ENCODE data around the gene AK4.
A peak's percentile ranks its signal among the peaks of the same experiment; 100 is the strongest.
"Not testable (repeated sequence)": the region's sequence is repeated elsewhere in the genome, so short reads cannot be mapped to it uniquely, and the experiment has no call there.

AK4 gene

DNA sequence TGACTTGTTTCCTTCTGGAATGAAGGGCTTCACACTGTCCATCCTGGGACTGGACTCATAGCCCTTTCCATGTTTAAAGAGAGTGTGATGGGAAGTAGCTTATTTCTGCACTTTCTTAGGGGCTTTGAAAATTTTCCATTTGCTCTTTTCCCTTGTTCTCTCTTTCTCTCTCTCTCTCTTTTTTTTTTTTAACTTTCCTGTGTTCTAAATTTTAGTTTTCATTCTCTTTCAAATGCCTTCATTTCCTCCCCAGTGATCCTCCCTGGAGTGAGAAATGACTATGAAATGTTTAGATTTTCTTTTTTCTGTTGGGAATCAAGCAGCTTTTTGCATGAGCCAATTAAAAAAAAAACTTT is 2.1 kb downstream of the AK4 start:
- FAIRE-seq: no peak
- no peak for DNase-seq (ENCODE audit: low spot score)

GRCh38 chr1:65150583-65151263 is 2.7 kb downstream of the AK4 start:
- FAIRE-seq (no peak), DNase-seq (ENCODE audit: low spot score) (no peak)

DNA sequence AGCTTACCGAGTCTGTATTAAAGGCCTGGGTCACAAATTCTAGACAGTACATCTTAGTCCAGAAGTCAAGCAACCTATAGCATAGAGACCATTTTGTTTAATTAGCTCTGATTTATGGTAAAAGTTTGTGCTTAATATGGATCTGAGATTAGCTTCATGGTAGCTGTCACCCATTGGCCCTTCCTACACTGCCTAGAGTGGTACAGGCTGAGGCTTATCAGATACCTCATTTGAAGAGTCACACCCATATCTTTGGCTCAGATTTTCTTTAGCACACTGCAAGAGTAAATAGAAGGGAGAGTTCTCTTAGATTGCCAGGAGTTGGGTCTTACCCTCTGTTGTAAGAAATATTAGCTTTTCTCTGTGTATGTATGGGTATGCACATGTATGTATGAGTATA is 3.6 kb downstream of the AK4 start:
- DNase-seq (ENCODE audit: low spot score) (no peak), FAIRE-seq (no peak)

DNA sequence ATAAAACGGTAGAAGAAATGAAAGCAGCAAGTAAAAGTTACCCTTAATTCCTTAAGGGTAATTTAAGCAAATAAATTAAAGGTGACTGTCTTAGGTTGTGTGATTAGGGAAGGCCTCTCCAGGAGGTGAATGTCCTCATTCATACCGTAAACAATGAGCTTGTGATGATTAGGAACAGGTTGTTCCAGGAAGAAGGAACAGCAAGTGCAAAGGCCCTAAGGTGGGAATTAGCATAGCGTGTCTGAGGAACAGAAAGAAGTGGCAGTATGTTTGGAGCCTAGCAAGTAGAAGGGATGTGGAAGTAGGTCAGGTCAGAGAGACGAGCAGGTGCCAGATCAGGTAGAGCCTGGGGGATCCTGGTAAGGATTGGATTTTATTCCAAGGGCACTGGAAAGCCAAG is 5.6 kb downstream of the AK4 start:
- DNase-seq (ENCODE audit: low spot score) (no peak), FAIRE-seq (no peak)

DNA sequence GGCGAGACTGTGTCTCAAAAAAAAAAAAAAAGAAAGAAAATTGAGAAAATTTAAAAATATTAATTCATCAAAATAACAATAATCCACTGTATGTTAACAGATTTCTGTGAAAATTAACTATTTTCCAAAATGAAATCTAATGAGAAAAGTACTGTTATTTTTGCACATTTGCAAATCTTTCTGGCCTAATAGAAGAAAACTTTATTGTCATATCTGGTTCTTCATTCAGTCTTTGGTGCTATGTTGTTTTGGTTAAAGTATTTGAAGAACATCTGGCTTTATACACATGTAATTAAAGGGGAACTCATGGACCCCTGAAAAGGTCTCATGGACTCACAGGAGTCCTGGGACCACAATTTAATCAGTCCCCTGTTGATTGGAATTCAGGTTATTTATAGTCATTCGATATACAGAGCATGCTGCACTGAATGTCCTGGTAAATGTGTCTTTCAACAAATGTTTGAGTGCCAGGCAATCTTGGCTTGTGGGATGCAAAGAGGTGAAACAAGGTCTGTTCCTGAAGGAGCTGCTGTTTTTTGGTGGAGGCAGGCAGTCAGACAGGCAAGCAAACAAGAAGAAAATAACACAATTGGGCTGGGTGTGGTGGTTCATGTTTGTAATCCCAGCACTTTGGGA is 9.0 kb downstream of the AK4 start:
- FAIRE-seq (no peak), DNase-seq (ENCODE audit: low spot score) (no peak)

- FAIRE-seq: no peak
- DNase-seq (ENCODE audit: low spot score): no peak
These were observed 9.5 kb downstream of the AK4 start for GRCh38 chr1:65157546-65157941.

GRCh38 chr1:65159291-65159688 is 11.3 kb downstream of the AK4 start:
- FAIRE-seq; DNase-seq (ENCODE audit: low spot score): not testable (repeated sequence)

GRCh38 chr1:65159801-65160523 is 12.0 kb downstream of the AK4 start:
- no peak for FAIRE-seq

DNA sequence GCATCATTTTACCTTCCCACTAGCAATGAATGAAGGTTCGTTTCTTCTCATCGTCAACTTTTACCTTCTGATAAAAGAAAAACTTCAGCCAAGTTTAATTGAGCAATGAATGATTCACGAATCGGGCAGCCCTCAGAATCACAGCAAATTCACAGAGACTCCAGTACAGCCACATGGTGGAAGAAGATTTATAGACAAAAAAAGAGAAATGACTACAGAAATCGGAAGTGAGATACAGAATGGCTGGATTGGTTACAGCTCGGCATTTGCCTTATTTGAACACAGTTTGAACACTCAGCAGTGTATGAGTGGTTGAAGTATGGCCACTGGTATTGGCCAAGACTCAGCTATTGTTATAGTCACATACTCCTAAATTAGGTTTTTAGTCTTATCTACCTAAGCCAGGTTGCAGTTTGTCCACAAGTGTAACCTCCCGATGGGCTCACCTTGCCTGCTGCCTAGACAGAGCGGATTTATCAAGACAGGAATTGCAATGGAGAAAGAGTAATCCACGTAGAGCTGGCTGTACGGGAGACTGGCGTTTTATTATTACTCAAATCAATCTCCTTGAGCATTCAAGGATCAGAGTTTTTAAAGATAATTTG is 15.3 kb downstream of the AK4 start:
- FAIRE-seq (no peak), DNase-seq (ENCODE audit: low spot score) (no peak)

More at GRCh38 chr1:65159801-65160523, 12.0 kb downstream of the AK4 start:
- DNase-seq (ENCODE audit: low spot score): no peak

DNA sequence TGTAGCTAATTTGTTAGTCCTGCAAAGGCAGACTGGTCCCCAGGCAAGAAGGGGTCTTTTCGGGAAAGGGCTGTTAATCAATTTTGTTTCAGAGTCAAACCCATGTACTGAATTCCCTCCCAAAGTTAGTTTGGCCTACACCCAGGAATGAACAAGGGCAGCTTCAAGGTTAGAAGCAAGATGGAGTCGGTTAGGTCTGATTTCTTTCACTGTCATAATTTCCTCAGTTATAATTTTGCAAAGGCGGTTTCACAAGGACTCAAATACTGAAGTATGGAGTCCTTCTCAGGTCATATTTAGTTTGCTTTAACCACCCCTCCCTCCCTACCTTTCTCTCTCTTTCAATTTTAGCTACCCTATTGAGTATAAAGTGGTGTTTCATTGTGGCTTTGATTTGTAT is 16.1 kb downstream of the AK4 start:
- not testable (repeated sequence) for FAIRE-seq; DNase-seq (ENCODE audit: low spot score)

DNA sequence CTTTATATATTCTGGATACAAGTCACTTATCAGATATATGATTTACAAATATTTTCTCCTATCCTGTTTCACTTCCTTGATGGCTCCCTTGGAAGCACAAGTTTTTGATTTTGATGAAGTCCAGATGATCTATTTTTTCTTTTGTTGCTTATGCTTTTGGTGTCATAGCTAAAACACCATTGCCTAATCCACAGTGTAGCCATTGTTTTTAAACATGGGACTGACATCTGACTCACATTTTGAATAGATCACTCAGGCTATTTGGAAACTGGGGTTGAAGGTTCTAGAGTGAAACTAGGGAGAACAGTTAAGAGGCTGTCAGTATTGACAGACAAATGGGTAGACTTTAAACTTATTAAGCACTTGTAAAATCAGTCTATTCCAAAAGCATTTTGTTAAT is 16.6 kb downstream of the AK4 start:
- DNase-seq (ENCODE audit: low spot score) (no peak), FAIRE-seq (no peak)

DNA sequence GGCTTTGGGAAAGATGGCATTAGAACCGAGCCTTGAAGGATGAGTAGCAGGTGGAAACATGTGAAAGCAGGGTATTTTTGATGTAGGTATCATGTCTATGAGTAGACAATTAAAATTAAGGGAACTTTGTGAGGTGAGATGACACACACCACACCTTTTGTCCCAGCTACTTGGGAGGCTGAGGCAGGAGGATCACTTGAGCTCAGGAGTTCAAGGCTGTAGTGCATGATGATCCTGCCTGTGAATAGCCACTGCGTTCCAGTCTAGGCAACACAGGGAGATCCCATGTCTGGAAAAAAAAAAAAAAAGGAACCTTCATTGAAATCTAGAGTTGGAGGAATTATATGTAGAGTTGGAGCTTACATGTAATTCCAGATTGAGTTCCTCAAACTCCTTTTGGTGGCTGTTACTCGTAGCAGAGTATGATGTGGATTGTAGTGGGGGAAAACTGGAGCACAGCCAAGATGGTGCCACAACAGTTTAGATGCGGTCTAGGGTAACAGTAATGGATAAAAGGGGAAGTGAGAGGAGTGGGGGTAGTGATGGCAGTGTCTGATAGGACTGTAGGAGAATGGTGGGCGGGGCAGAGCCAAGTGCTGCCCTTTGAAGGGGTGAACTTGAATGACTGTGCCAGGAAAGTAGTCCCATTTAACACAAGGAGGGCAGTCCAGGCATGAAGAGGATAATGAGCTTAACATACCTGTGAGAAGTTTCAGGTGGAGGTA is 17.4 kb downstream of the AK4 start:
- FAIRE-seq (peak; percentile 52), DNase-seq (ENCODE audit: low spot score) (no peak)

GRCh38 chr1:65166572-65167305 is 18.7 kb downstream of the AK4 start:
- DNase-seq (ENCODE audit: low spot score) (no peak), FAIRE-seq (no peak)

DNA sequence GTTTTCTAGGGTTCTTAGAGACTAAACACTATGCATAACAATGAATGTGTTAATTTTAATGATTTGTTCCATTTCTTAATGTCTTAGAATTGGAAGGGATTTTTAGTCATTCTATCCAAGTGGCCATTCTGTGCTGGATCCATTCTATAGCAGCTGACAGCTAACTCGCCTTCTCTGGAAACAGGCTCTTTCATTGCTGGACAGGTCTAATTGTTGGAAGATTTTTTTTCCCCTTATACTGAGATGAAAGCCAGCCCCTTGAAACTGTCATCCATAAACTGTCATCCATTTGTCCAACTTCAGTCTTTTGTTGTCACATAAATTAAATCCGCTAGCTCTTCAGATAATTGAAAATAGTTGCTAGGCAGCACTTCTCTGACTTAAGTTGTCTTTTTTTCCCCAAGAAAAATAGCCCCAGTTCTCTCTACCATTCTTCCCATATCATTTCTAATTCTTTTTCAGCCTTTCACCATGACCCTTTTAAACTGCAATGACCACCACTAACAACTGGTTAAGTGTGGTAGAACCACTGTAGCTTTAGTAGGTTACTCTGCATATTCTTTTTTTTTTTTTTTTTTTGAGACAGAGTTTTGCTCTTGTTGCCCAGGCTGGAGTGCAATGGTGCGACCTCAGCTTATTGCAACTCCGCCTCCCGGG is 19.7 kb downstream of the AK4 start:
- no peak for FAIRE-seq
- DNase-seq (ENCODE audit: low spot score): no peak

DNA sequence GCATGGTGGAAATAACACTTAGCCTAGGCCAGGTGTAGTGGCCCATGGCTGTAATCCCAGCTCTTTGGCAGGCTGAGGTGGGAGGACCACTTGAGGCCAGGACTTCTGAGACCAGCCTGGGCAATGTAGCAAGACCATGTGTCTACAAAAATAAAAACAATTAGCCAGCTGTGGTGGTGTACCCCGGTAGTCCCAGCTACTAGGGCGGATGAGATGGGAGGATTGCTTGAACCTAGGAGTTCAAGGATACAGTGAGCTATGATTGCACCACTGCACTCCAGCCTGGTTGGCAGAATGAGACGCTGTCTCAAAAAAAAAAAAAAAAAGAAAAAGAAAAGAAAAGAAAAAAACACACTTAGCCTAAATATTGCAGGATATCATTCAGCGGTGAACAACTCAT is 20.9 kb downstream of the AK4 start:
- FAIRE-seq: no peak
- DNase-seq (ENCODE audit: low spot score): no peak

DNA sequence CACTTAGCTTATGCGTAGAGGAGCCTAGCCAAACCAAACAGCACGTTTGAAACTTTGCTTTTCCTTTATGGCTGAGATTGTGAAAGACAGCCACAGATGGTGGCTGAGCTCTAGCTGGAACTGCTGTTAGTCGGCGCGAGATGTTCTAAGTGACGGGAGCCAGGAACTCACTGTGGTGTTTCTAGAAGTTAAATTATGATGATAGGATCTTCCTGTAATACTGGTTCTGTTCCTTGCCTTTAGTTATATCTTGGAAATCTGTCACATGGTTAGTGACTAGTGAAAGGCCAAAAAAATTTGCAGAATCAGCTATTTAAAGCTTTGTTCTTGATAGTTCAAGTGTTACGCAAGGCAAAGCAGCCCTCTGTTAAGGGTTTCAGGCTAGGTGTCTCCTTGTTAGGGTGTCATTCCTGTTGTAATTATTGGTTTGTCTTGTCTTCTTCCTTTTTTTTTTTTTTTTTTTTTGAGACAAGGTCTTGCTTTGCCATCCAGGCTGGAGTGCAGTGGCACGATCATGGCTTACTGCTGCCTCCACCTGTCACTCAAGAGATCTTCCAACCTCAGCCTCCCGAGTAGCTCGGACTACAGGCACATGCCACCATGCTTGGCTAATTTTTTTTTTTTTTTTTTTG is 22.6 kb downstream of the AK4 start:
- FAIRE-seq: no peak
- DNase-seq (ENCODE audit: low spot score): no peak

- no peak for DNase-seq (ENCODE audit: low spot score)
- FAIRE-seq: no peak
These were observed 25.1 kb downstream of the AK4 start for GRCh38 chr1:65172936-65173690.

DNA sequence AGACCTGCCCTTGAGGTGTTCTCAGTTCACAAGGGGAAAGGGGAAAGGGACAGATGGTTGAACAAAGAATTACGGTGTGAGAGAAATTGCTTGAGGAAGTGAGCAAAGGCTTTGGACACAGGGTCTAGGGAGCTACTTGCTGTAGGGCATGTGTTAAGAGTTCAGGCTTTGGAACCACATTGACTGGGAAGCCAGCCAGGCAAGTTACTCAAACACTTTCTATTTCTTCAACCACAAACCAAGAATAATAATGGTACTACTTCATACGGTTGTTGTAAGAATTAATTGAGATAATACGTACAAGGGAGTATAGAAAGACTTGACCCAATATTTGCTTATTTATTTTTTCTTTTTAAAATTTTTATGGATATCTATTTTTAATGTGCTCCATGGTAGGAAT is 26.6 kb downstream of the AK4 start:
- peak; percentile 74 for DNase-seq (ENCODE audit: low spot score)
- no peak for FAIRE-seq

All from urothelium cell line (cell line).